Measurements from ENCODE around the gene CDH18.
A peak's percentile ranks its signal among the peaks of the same experiment; 100 is the strongest.

CDH18 gene

GRCh38 chr5:19534751-19535150, 453.2 kb downstream of the CDH18 start:
- TF ChIP-seq CTCF (IDR thresholded peaks at IDR 0.05; ENCODE audit: insufficient read depth, low read length, poor library complexity, severe bottlenecking): no peak
- no peak for TF ChIP-seq EZH2phosphoT487 (conservative IDR thresholded peaks at IDR 0.05; ENCODE audit: low read length)
- no peaks in the 10 kb centered on the region for H3K9me2 ChIP-seq (replicated peaks; ENCODE audit: insufficient read depth, low read length)
- no peak overlapping the region for H2AFZ ChIP-seq (ENCODE audit: low read depth, low read length, severe bottlenecking)
- no peaks in the 10 kb centered on the region for H3K79me2 ChIP-seq (ENCODE audit: insufficient read depth, low read length)
- H3K9me3 ChIP-seq (ENCODE audit: insufficient read depth, low read length): no peaks in the 10 kb centered on the region
- no peak overlapping the region for H3K4me3 ChIP-seq (ENCODE audit: insufficient read depth, low read length, poor library complexity, severe bottlenecking)
- no peak overlapping the region for H3K4me2 ChIP-seq (ENCODE audit: low read depth, low read length, poor library complexity, severe bottlenecking)
- no peaks in the 10 kb centered on the region for H3K36me3 ChIP-seq (ENCODE audit: low read length)
- H3K9ac ChIP-seq (ENCODE audit: low read length): no peak overlapping the region
- no peaks in the 10 kb centered on the region for H3K27me3 ChIP-seq (ENCODE audit: low read length)
- H3F3A ChIP-seq (ENCODE audit: insufficient read depth): no peaks in the 10 kb centered on the region
- H3K27ac ChIP-seq (ENCODE audit: low read depth, low read length): no peak overlapping the region
- H4K20me1 ChIP-seq (ENCODE audit: low read depth, low read length): no peaks in the 10 kb centered on the region

- H4K20me1 ChIP-seq (ENCODE audit: low read depth, low read length): no peaks in the 10 kb centered on the region
- no peaks in the 10 kb centered on the region for H3K36me3 ChIP-seq (ENCODE audit: low read length)
- H3K27me3 ChIP-seq (ENCODE audit: low read length): no peaks in the 10 kb centered on the region
- no peaks in the 10 kb centered on the region for H3K9me3 ChIP-seq (ENCODE audit: insufficient read depth, low read length)
- no peak overlapping the region for H3K27ac ChIP-seq (ENCODE audit: low read depth, low read length)
- no peak overlapping the region for H3K4me2 ChIP-seq (ENCODE audit: low read depth, low read length, poor library complexity, severe bottlenecking)
- H3K9ac ChIP-seq (ENCODE audit: low read length): no peak overlapping the region
- no peaks in the 10 kb centered on the region for H3K9me2 ChIP-seq (replicated peaks; ENCODE audit: insufficient read depth, low read length)
- no peaks in the 10 kb centered on the region for H3K79me2 ChIP-seq (ENCODE audit: insufficient read depth, low read length)
- H3K4me3 ChIP-seq (ENCODE audit: insufficient read depth, low read length, poor library complexity, severe bottlenecking): no peak overlapping the region
- H3F3A ChIP-seq (ENCODE audit: insufficient read depth): no peaks in the 10 kb centered on the region
- no peak overlapping the region for H2AFZ ChIP-seq (ENCODE audit: low read depth, low read length, severe bottlenecking)
- TF ChIP-seq CTCF (IDR thresholded peaks at IDR 0.05; ENCODE audit: insufficient read depth, low read length, poor library complexity, severe bottlenecking): no peak
- no peak for TF ChIP-seq EZH2phosphoT487 (conservative IDR thresholded peaks at IDR 0.05; ENCODE audit: low read length)
Measured at GRCh38 chr5:19532936-19533335, 455.1 kb downstream of the CDH18 start.

- Histone ChIP-seq H3F3A (ENCODE audit: insufficient read depth) (no peaks in the 10 kb centered on the region), H3K4me3 (ENCODE audit: insufficient read depth, low read length, poor library complexity, severe bottlenecking) (no peak overlapping the region), H3K9me3 (ENCODE audit: insufficient read depth, low read length) (no peaks in the 10 kb centered on the region), H3K27ac (ENCODE audit: low read depth, low read length) (no peak overlapping the region), H3K27me3 (ENCODE audit: low read length) (no peaks in the 10 kb centered on the region), H3K79me2 (ENCODE audit: insufficient read depth, low read length) (no peaks in the 10 kb centered on the region), H3K36me3 (ENCODE audit: low read length) (no peaks in the 10 kb centered on the region), H2AFZ (ENCODE audit: low read depth, low read length, severe bottlenecking) (peak overlapping the region; percentile 40), H4K20me1 (ENCODE audit: low read depth, low read length) (no peaks in the 10 kb centered on the region), H3K9ac (ENCODE audit: low read length) (no peak overlapping the region), H3K9me2 (replicated peaks; ENCODE audit: insufficient read depth, low read length) (no peaks in the 10 kb centered on the region), H3K4me2 (ENCODE audit: low read depth, low read length, poor library complexity, severe bottlenecking) (no peak overlapping the region)
- no peak for TF ChIP-seq CTCF (IDR thresholded peaks at IDR 0.05; ENCODE audit: insufficient read depth, low read length, poor library complexity, severe bottlenecking)
- TF ChIP-seq EZH2phosphoT487 (conservative IDR thresholded peaks at IDR 0.05; ENCODE audit: low read length): no peak
Measured at GRCh38 chr5:19531374-19531952, 456.5 kb downstream of the CDH18 start.

All from SU-DHL-6 (cell line).